Measurements from ENCODE around the gene LRRC57. TPM values are rescaled to one million over a fixed set of nuclear protein-coding genes. Genes with fewer than 3 reads are reported as not detected.
A peak's percentile ranks its signal among the peaks of the same experiment; 100 is the strongest.

LRRC57 gene
- total and polyA plus RNA-seq, 2 of the 8 experiments (the other 6 are each of a cell fraction or from before 2014, with no cell fraction given): 5.0 to 12.7 TPM

GRCh38 chr15:42576776-42577175 is 28.2 kb upstream of the LRRC57 start:
- H3K79me2 ChIP-seq (ENCODE audit: control insufficient read depth in 1 of 2, insufficient read depth in 2 of 2, low read length in 2 of 2): no peaks in the 10 kb centered on the region
- peak overlapping the region in 1 of 2 experiments; percentile 95; a peak in 2 of 4 replicates for H3K4me2 ChIP-seq (ENCODE audit: insufficient read depth in 1 of 2, low read depth in 2 of 2, low read length in 2 of 2)
- no peak overlapping the region for H3K14ac ChIP-seq (ENCODE audit: insufficient read length)
- H4K20me1 ChIP-seq (replicated peaks in 1 of 2; ENCODE audit: control insufficient read depth in 1 of 2, insufficient read depth in 2 of 2, low read length in 2 of 2): no peaks in the 10 kb centered on the region
- H3K27me3 ChIP-seq (replicated peaks in 1 of 4; ENCODE audit: control insufficient read depth in 3 of 4, extremely low read depth in 1 of 4, insufficient read depth in 3 of 4, low read length in 3 of 4): peaks cover 1 to 11% (median 9%) of the 10 kb centered on the region in 4 experiments
- no peaks in the 10 kb centered on the region for H3K9me3 ChIP-seq (ENCODE audit: insufficient read depth in 2 of 2, low read depth in 1 of 2, low read length in 1 of 2)
- no peak overlapping the region for H3K27ac ChIP-seq (ENCODE audit: low read depth, low read length)
- H2AFZ ChIP-seq (ENCODE audit: low read length): no peak overlapping the region
- no peak overlapping the region for H2BK12ac ChIP-seq (ENCODE audit: low read depth, low read length)
- 100% methylated on average over 1 of the region's 1 CpG; no CpG with 5 or more reads in 1 of the 2 experiments for WGBS, 2 experiments (ENCODE audit: extremely low coverage in 1 of 2, insufficient coverage in 1 of 2, insufficient read length in 1 of 2, insufficient replicate concordance in 2 of 2, low coverage in 1 of 2, low lambda C conversion rate in 2 of 2, missing lambda C conversion rate in 1 of 2)
- peak overlapping the region in 1 of 4 experiments; percentile 80; a peak in 3 of 8 replicates for H3K4me3 ChIP-seq (ENCODE audit: extremely low read depth in 1 of 4, insufficient read depth in 2 of 4, low read depth in 3 of 4, low read length in 4 of 4)
- no peak overlapping the region for H2BK5ac ChIP-seq (ENCODE audit: low read depth, low read length)
- peaks cover 14% of the 10 kb centered on the region; the same call in 1 of the 2 replicates for H3K23me2 ChIP-seq (ENCODE audit: low read depth, low read length)
- H3K9ac ChIP-seq (replicated peaks in 1 of 4; ENCODE audit: extremely low read depth in 1 of 4, low read depth in 3 of 4, low read length in 3 of 4): no peak overlapping the region
- no peak overlapping the region for H3K56ac ChIP-seq (replicated peaks; ENCODE audit: insufficient read length, low read depth, low read length)
- H4K8ac ChIP-seq (ENCODE audit: extremely low read depth, insufficient read depth, low read length): no peak overlapping the region
- no peak overlapping the region for H4K91ac ChIP-seq (replicated peaks; ENCODE audit: insufficient read length, low read length)
- ChIA-PET POLR2A (ENCODE audit: partially characterized antibody) (interaction anchor here (0.7 to 2.2 kb wide), 4 partner anchors 17 to 82 kb away, joined by 3 to 9 read pairs (median 4); partner anchors contain the start of genes HAUS2 and LRRC57), CTCF (ENCODE audit: partially characterized antibody) (interaction anchor here (2.4 kb wide), 1 partner anchor 15 kb away, joined by 5 read pairs; no protein-coding TSS in a partner anchor)
- H3K79me1 ChIP-seq (ENCODE audit: low read depth, low read length): 0 out of 2 replicates have a peak, but pooled peaks cover 4% of the 10 kb centered on the region
- no peak overlapping the region for H2BK20ac ChIP-seq (ENCODE audit: low read length)
- H2BK120ac ChIP-seq (replicated peaks; ENCODE audit: low read depth, low read length): no peak overlapping the region
- FAIRE-seq (no peak), DNase-seq (ENCODE audit: low read depth in 1 of 2, low spot score in 2 of 2) (no peak)
- no peak overlapping the region for H2BK15ac ChIP-seq (ENCODE audit: low read length)
- no peak overlapping the region for H3K23ac ChIP-seq (ENCODE audit: insufficient read length)
- no peaks in the 10 kb centered on the region for H3K36me3 ChIP-seq (ENCODE audit: control insufficient read depth in 2 of 4, insufficient read depth in 4 of 4, low read length in 3 of 4)
- H4K5ac ChIP-seq (ENCODE audit: insufficient read length, low read depth, low read length): no peak overlapping the region
- no peak overlapping the region for H2AK5ac ChIP-seq (ENCODE audit: low read depth, low read length)
- no peak overlapping the region for H3K18ac ChIP-seq (ENCODE audit: extremely low read depth, low read length)
- H3K4me1 ChIP-seq (replicated peaks in 1 of 4; ENCODE audit: control insufficient read depth in 3 of 4, insufficient read depth in 4 of 4, low read length in 3 of 4): peaks cover 0 to 1% (median under 1%) of the 10 kb centered on the region in 4 experiments; a peak in 5 of 7 replicates
- H3K4ac ChIP-seq (replicated peaks; ENCODE audit: insufficient read length, low read depth, low read length): no peak overlapping the region
- no peak for TF ChIP-seq SIN3A (conservative IDR thresholded peaks at IDR 0.05 in 1 of 2, IDR thresholded peaks at IDR 0.05 in 1 of 2; ENCODE audit: low read depth in 1 of 2, low read length in 2 of 2)
- no peak for TF ChIP-seq CTCF (IDR thresholded peaks at IDR 0.05; ENCODE audit: control extremely low read depth in 1 of 3, insufficient read depth in 1 of 3, low read depth in 1 of 3, low read length in 3 of 3)
- no peak for TF ChIP-seq TAF1 (IDR thresholded peaks at IDR 0.05; ENCODE audit: low read depth, low read length)
- no peak for TF ChIP-seq SAP30 (IDR thresholded peaks at IDR 0.05; ENCODE audit: insufficient read depth, insufficient replicate concordance, low read length)
- TF ChIP-seq EP300 (IDR thresholded peaks at IDR 0.05; ENCODE audit: borderline replicate concordance in 1 of 2, low read depth in 2 of 2, low read length in 2 of 2): no peak
- no peak for TF ChIP-seq CHD1 (IDR thresholded peaks at IDR 0.05; ENCODE audit: low read depth, low read length)
- TF ChIP-seq RAD21 (IDR thresholded peaks at IDR 0.05 in 1 of 2, conservative IDR thresholded peaks at IDR 0.05 in 1 of 2; ENCODE audit: low read depth in 2 of 2, low read length in 2 of 2): no peak
- TF ChIP-seq BACH1 (IDR thresholded peaks at IDR 0.05; ENCODE audit: low read length): no peak
- no peak for TF ChIP-seq POU5F1 (IDR thresholded peaks at IDR 0.05; ENCODE audit: low read depth, low read length)
- no peak for TF ChIP-seq CBX5 (IDR thresholded peaks at IDR 0.05; ENCODE audit: low read depth, low read length)
